ENCODE measurements around the gene AQP6. TPM values are rescaled to one million over a fixed set of nuclear protein-coding genes. Genes with fewer than 3 reads are reported as not detected.

The AQP6 gene
- total and polyA plus RNA-seq, 9 donors, result under 0.01 to 0.08 (median 0.04) TPM; not detected in 6

GRCh38 chr12:49961111-49961922 is 11.4 kb upstream of the AQP6 start, which contains the start of gene AQP5:
TSS of gene AQP5 (plus strand) at chr12:49961872. CDS start at chr12:49962018, 146 bp downstream.
- Histone ChIP-seq H3K36me3 (no peaks in the 10 kb centered on the region), H3K4me1 (ENCODE audit: insufficient read depth) (peaks cover 3% of the 10 kb centered on the region), H3K9me3 (no peaks in the 10 kb centered on the region), H3K27me3 (peaks cover 4% of the 10 kb centered on the region), H3K4me3 (peak within 1 kb of the TSS; percentile 11), H3K27ac (no peak within 1 kb of the TSS)
- TF ChIP-seq EP300 (IDR thresholded peaks at IDR 0.05) (no peak), POLR2A (IDR thresholded peaks at IDR 0.05) (no peak)
- TF ChIP-seq, protein P1, sequence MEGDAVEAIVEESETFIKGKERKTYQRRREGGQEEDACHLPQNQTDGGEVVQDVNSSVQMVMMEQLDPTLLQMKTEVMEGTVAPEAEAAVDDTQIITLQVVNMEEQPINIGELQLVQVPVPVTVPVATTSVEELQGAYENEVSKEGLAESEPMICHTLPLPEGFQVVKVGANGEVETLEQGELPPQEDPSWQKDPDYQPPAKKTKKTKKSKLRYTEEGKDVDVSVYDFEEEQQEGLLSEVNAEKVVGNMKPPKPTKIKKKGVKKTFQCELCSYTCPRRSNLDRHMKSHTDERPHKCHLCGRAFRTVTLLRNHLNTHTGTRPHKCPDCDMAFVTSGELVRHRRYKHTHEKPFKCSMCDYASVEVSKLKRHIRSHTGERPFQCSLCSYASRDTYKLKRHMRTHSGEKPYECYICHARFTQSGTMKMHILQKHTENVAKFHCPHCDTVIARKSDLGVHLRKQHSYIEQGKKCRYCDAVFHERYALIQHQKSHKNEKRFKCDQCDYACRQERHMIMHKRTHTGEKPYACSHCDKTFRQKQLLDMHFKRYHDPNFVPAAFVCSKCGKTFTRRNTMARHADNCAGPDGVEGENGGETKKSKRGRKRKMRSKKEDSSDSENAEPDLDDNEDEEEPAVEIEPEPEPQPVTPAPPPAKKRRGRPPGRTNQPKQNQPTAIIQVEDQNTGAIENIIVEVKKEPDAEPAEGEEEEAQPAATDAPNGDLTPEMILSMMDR (IDR thresholded peaks at IDR 0.05), result no peak
- WGBS, 3 donors, result 1 to 3% (median 2%) methylated on average over 68 to 111 of the region's 111 CpGs
- intact Hi-C loops (cut with DNase I), result loop anchor here in 1 of 4 donors (10.0 kb wide), 3 partner anchors 93 to 213 kb away; partner anchors contain the start of gene ASIC1
- DNase-seq, result peak in 2 of 5 donors; percentile 44 to 54

DNA sequence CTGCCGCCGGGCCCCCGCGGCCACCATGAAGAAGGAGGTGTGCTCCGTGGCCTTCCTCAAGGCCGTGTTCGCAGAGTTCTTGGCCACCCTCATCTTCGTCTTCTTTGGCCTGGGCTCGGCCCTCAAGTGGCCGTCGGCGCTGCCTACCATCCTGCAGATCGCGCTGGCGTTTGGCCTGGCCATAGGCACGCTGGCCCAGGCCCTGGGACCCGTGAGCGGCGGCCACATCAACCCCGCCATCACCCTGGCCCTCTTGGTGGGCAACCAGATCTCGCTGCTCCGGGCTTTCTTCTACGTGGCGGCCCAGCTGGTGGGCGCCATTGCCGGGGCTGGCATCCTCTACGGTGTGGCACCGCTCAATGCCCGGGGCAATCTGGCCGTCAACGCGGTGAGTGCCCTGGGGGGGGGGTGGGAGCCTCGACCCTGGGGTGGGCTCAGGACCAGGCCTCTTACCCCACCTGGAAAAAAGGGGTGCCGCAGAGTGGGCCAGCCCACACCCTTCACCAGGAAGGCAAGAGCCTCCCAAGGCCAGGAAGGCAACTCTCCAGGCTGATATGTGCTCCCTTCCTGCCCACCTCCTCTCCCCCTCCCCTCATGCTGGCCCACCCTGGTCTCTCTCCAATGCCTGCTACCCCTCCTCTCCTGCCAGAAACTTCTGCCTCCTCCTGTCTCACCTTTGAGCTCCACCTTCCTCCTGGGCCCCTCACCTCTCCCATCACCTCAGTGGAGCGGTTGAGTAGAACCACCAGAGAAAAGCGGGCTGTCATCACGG is 10.6 kb upstream of the AQP6 start:
- Histone ChIP-seq H3K4me1 (ENCODE audit: insufficient read depth) (peaks cover 4% of the 10 kb centered on the region), H3K27ac (no peak overlapping the region), H3K36me3 (no peaks in the 10 kb centered on the region), H3K27me3 (peaks cover 4% of the 10 kb centered on the region), H3K4me3 (no peak overlapping the region), H3K9me3 (no peaks in the 10 kb centered on the region)
- WGBS, 3 donors, result 65 to 68% (median 66%) methylated on average over 36 to 37 of the region's 37 CpGs
- intact Hi-C loops (cut with DNase I), result loop anchor here in 1 of 4 donors (10.0 kb wide), 3 partner anchors 93 to 213 kb away; partner anchors contain the start of gene ASIC1
- TF ChIP-seq, protein P1 (IDR thresholded peaks at IDR 0.05), result no peak
- TF ChIP-seq EP300 (IDR thresholded peaks at IDR 0.05), result no peak
- TF ChIP-seq POLR2A (IDR thresholded peaks at IDR 0.05), result no peak
- no peak for DNase-seq

DNA sequence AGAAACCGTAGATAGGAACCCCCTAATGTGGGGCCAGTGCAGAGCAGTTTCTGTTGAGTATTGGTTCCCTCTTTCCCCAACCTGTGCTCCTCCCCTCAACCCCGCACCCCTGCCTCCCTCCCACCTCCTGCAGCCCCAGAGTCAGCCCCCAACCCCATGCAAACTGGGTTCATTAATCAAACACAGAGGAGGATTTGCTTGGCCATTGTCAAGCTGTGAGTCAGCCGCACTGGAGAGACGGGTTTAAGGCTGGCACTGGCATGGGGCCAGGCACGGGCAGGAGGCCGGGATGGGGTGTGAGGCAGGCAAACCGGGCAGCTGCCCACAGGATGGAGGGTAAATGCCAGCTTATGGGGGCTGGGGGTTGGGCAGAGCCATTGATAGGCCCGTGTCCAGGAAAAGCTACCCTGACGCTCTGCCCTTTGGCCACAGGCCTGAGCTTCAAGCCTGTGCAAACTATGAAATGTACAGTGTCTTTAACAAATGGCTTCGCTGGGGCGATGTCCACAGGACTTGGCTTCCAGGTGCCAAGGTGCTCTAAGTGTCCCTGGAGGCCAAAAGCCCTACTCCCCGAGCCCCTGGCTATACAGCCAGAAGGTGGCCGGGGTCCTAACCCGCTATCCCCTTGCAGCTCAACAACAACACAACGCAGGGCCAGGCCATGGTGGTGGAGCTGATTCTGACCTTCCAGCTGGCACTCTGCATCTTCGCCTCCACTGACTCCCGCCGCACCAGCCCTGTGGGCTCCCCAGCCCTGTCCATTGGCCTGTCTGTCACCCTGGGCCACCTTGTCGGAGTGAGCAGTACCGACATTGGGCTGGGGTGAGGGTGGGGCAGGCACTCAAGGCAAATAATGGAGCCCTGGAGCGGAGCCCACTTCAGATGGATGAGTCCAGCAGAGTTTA is 9.6 kb upstream of the AQP6 start:
- intact Hi-C loops (cut with DNase I), result loop anchor here in 1 of 4 donors (10.0 kb wide), 3 partner anchors 92 to 212 kb away; partner anchors contain the start of gene ASIC1
- Histone ChIP-seq H3K27ac (no peak overlapping the region), H3K9me3 (no peaks in the 10 kb centered on the region), H3K4me3 (no peak overlapping the region), H3K4me1 (ENCODE audit: insufficient read depth) (peaks cover 9% of the 10 kb centered on the region), H3K27me3 (peaks cover 4% of the 10 kb centered on the region), H3K36me3 (no peaks in the 10 kb centered on the region)
- TF ChIP-seq EP300 (IDR thresholded peaks at IDR 0.05) (no peak), POLR2A (IDR thresholded peaks at IDR 0.05) (no peak)
- TF ChIP-seq, protein P1 (IDR thresholded peaks at IDR 0.05), result no peak
- WGBS, 3 donors, result 86 to 88% (median 88%) methylated on average over 18 to 21 of the region's 21 CpGs
- DNase-seq, result no peak
